Osteocyte (in vitro differentiated cells): ENCODE measurements around the gene DHRS11. TPM values are rescaled to one million over a fixed set of nuclear protein-coding genes. Genes with fewer than 3 reads are reported as not detected.
"Not testable (repeated sequence)": the region's sequence is repeated elsewhere in the genome, so short reads cannot be mapped to it uniquely, and the experiment has no call there.

Experiments used
- DNase-seq: peaks from one replicate; pipeline ENCODE4 v3.0.0; 2021; ENCODE audit warnings: mixed read lengths; ENCODE audit not compliant: unreplicated experiment; ENCODE audit errors: extremely low spot score
- H3K27ac Mint-ChIP-seq: one replicate; pipeline ENCODE4 v1.8.0; 2021; ENCODE audit warnings: mild to moderate bottlenecking, mixed read lengths; ENCODE audit not compliant: unreplicated experiment
- H3K27me3 Mint-ChIP-seq: one replicate; pipeline ENCODE4 v1.8.0; 2021; ENCODE audit warnings: mixed read lengths; ENCODE audit not compliant: unreplicated experiment
- H3K36me3 Mint-ChIP-seq: one replicate; pipeline ENCODE4 v1.8.0; 2021; ENCODE audit warnings: mixed read lengths; ENCODE audit not compliant: unreplicated experiment
- H3K4me1 Mint-ChIP-seq: one replicate; pipeline ENCODE4 v1.8.0; 2021; ENCODE audit warnings: mixed read lengths; ENCODE audit not compliant: unreplicated experiment
- H3K4me3 Mint-ChIP-seq: one replicate; pipeline ENCODE4 v1.8.0; 2021; ENCODE audit warnings: mild to moderate bottlenecking, moderate library complexity, mixed read lengths; ENCODE audit not compliant: unreplicated experiment
- H3K9me3 Mint-ChIP-seq: one replicate; pipeline ENCODE4 v1.8.0; 2021; ENCODE audit warnings: mixed read lengths; ENCODE audit not compliant: unreplicated experiment
- total RNA-seq: library from RNA; stranded (reverse); gene quantifications from 2 replicates; pipeline ENCODE4 v1.2.1, GENCODE V29; 2021
- TF ChIP-seq, protein P1 (sequence below): fragments of 200-600 bp; sonication (generic); IDR thresholded peaks from 2 replicates; pipeline ENCODE4 v1.5.0; 2021; ENCODE audit warnings: antibody characterized with exemption, mild to moderate bottlenecking, moderate library complexity

The DHRS11 gene
- total RNA-seq, 1 donor from 2014 or later = 7.1 TPM

GRCh38 chr17:36602030-36602748 is 10.5 kb downstream of the DHRS11 start:
- TF ChIP-seq, protein P1, sequence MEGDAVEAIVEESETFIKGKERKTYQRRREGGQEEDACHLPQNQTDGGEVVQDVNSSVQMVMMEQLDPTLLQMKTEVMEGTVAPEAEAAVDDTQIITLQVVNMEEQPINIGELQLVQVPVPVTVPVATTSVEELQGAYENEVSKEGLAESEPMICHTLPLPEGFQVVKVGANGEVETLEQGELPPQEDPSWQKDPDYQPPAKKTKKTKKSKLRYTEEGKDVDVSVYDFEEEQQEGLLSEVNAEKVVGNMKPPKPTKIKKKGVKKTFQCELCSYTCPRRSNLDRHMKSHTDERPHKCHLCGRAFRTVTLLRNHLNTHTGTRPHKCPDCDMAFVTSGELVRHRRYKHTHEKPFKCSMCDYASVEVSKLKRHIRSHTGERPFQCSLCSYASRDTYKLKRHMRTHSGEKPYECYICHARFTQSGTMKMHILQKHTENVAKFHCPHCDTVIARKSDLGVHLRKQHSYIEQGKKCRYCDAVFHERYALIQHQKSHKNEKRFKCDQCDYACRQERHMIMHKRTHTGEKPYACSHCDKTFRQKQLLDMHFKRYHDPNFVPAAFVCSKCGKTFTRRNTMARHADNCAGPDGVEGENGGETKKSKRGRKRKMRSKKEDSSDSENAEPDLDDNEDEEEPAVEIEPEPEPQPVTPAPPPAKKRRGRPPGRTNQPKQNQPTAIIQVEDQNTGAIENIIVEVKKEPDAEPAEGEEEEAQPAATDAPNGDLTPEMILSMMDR = no peak
- H3K27ac Mint-ChIP-seq = peak overlapping the region; percentile 94
- peaks cover 27% of the 10 kb centered on the region for H3K4me1 Mint-ChIP-seq
- H3K27me3 Mint-ChIP-seq = no peaks in the 10 kb centered on the region
- H3K9me3 Mint-ChIP-seq = no peaks in the 10 kb centered on the region
- peak overlapping the region; percentile 78 for H3K4me3 Mint-ChIP-seq
- no peak for DNase-seq
- H3K36me3 Mint-ChIP-seq = no peaks in the 10 kb centered on the region

GRCh38 chr17:36602924-36603384 is 11.3 kb downstream of the DHRS11 start:
- Mint-ChIP-seq H3K4me1 (peaks cover 28% of the 10 kb centered on the region), H3K9me3 (no peaks in the 10 kb centered on the region)

DNA sequence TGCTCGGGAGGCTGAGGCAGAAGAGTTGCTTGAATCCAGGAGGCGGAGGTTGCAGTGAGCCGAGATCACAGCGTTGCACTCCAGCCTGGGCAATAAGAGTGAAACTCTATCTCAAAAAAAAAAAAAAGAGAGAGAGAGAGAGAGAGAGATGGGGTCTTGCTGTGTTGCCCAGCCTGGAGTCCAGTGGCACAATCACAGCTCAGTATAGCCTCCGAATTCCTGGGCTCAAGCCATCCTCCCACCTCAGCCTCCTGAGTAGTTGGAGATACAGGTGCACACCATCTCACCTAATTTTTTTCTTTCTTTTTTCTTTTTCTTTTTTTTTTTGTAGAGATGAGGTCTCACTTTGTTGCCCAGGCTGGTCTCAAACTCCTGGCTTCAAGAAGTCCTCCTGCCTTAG is 13.3 kb downstream of the DHRS11 start:
- not testable (repeated sequence) for H3K36me3 Mint-ChIP-seq, DNase-seq, H3K9me3 Mint-ChIP-seq, H3K27ac Mint-ChIP-seq, H3K27me3 Mint-ChIP-seq, H3K4me3 Mint-ChIP-seq
- H3K4me1 Mint-ChIP-seq = peaks cover 36% of the 10 kb centered on the region

More at GRCh38 chr17:36602924-36603384, 11.3 kb downstream of the DHRS11 start:
- H3K27me3 Mint-ChIP-seq = no peaks in the 10 kb centered on the region
- TF ChIP-seq, protein P1 = peak; percentile 88
- H3K36me3 Mint-ChIP-seq = no peaks in the 10 kb centered on the region
- no peak overlapping the region for H3K27ac Mint-ChIP-seq
- DNase-seq = no peak
- peak overlapping the region; percentile 78 for H3K4me3 Mint-ChIP-seq

- Mint-ChIP-seq H3K27me3 (no peaks in the 10 kb centered on the region), H3K36me3 (no peaks in the 10 kb centered on the region), H3K9me3 (no peaks in the 10 kb centered on the region), H3K4me1 (peaks cover 19% of the 10 kb centered on the region), H3K27ac (no peak overlapping the region), H3K4me3 (no peak overlapping the region)
- no peak for DNase-seq
- TF ChIP-seq, protein P1 = no peak
These were observed 16.6 kb downstream of the DHRS11 start for GRCh38 chr17:36608280-36608679.

DNA sequence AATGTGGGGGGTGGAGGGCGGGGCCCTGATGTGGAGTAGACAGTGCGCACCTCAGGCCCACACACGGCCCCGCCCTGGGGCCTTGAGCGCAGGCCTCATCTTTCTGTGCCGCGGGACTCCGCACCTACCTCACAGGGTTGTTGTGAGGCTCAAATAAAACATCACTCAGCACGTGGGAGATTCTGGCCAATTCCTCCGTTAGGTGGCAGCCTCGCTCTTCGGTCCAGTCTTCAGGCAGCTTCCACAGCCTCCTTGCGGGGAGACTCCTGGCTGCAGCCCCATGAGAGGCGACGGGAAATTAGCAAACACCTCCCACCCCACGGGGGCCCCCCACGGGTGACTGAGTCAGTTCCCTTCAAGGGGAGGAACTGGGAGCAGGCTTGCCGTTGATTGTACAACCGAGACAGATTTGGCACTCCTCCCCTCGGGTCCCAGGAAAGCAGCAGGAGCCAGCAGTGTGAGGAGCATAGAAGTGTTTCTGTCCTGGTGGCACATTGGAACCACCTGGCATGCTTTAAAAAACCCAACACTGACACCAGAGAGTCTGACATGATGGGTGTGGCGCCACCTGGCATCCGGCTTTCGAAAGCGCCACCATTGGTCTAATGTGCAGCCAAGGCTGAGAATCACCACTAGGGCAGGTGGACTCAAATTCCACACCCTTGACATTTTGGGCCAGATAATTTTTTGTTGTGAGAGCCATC is 17.3 kb downstream of the DHRS11 start:
- Mint-ChIP-seq H3K4me3 (no peak overlapping the region), H3K27ac (no peak overlapping the region), H3K36me3 (no peaks in the 10 kb centered on the region), H3K9me3 (no peaks in the 10 kb centered on the region), H3K27me3 (no peaks in the 10 kb centered on the region), H3K4me1 (peaks cover 16% of the 10 kb centered on the region)
- DNase-seq = no peak
- TF ChIP-seq, protein P1 = peak; percentile 51
